Right cardiac atrium (tissue), 5 donors: ENCODE measurements around the gene CPM. TPM values are rescaled to one million over a fixed set of nuclear protein-coding genes. Genes with fewer than 3 reads are reported as not detected.

Experiments
- ATAC-seq, 2 donors: fragments of 200-7000 bp; cut with Tn5 transposase; one replicate each; pipeline versions ENCODE4 v1.8.0 to v1.9.1; 2020; ENCODE audit warnings: moderate library complexity in 2 of 2, mild to moderate bottlenecking in 1 of 2
- DNase-seq, 3 donors: peaks; one replicate each; pipeline ENCODE4 v3.0.0-alpha.2; 2020
- H3K27ac ChIP-seq: one replicate; pipeline ENCODE4 v1.5.1; 2013; ENCODE audit warnings: mild to moderate bottlenecking, low read length, control low read depth, moderate library complexity
- H3K27me3 ChIP-seq: one replicate; pipeline ENCODE4 v1.6.1; 2013; ENCODE audit not compliant: control insufficient read depth, insufficient read depth
- H3K4me1 ChIP-seq: one replicate; pipeline ENCODE4 v1.6.1; 2013; ENCODE audit warnings: low read length; ENCODE audit not compliant: control insufficient read depth, insufficient read depth
- H3K4me3 ChIP-seq: one replicate; pipeline ENCODE4 v1.5.1; 2013; ENCODE audit warnings: low read length, control low read depth
- H3K9me3 ChIP-seq: one replicate; pipeline ENCODE4 v1.6.1; 2013; ENCODE audit warnings: low read length; ENCODE audit not compliant: control insufficient read depth
- WGBS: extraction: QIAGEN DNeasy Blood & Tissue Kit; methylation state at CpG from one replicate; pipeline ENCODE4 v1.1.7; 2013; 5-methylcytosine and 5-hydroxymethylcytosine counted together
- intact Hi-C, 4 donors: fragments of 100-400 bp; cut with DNase I; formaldehyde crosslinking; loops; one replicate each; pipeline versions ENCODE4 v1.11.0 to v1.14.0; 2022 to 2023
- polyA plus RNA-seq: library from polyadenylated mRNA; stranded (reverse); fragments of 200-250 nt; gene quantifications from one replicate; pipeline ENCODE4 v1.2.3, GENCODE V29; 2013
- total RNA-seq, 4 donors: library from RNA; stranded (reverse); fragmentation: NEBNext Ultra II Directional; extraction: Animal tissue kit (Norgen Biotek cat#: 25700); gene quantifications; one replicate each; pipeline ENCODE4 v1.2.1, GENCODE V29; 2021
- donor health status: healthy with polysubstance abuse.
- donor health status: DM: no; HTN: yes; CAD: no.
- donor health status: DM: no; HTN: no; CAD: no.
- donor health status: DM: no; HTN: yes; CAD: no; lungs with severe emphysema.
- donor health status: DM: yes; HTN: yes; CAD: no.

The CPM gene
- total and polyA plus RNA-seq, 5 donors: 5.8 to 14.3 (median 8.4) TPM

GRCh38 chr12:68877583-68877982 lies 55.4 kb downstream of the CPM start:
- Histone ChIP-seq H3K27ac (no peak overlapping the region), H3K4me1 (no peaks in the 10 kb centered on the region), H3K4me3 (no peak overlapping the region), H3K27me3 (no peaks in the 10 kb centered on the region), H3K9me3 (no peaks in the 10 kb centered on the region)
- no peak for ATAC-seq
- 98% methylated on average over 4 of the region's 4 CpGs for WGBS
- intact Hi-C loops: no loop called here
- no peak for DNase-seq

GRCh38 chr12:68876461-68876860 lies 56.5 kb downstream of the CPM start:
- 8% methylated on average over 4 of the region's 4 CpGs for WGBS
- intact Hi-C loops: no loop called here
- Histone ChIP-seq H3K4me1 (no peaks in the 10 kb centered on the region), H3K27me3 (no peaks in the 10 kb centered on the region), H3K27ac (no peak overlapping the region), H3K4me3 (no peak overlapping the region), H3K9me3 (no peaks in the 10 kb centered on the region)
- DNase-seq (no peak), ATAC-seq (no peak)

- DNase-seq: no peak
- intact Hi-C loops: no loop called here
- H3K27ac ChIP-seq: no peak overlapping the region
- H3K4me3 ChIP-seq: no peak overlapping the region
- ATAC-seq: no peak
- WGBS: 98% methylated on average over 4 of the region's 4 CpGs
- no peaks in the 10 kb centered on the region for H3K4me1 ChIP-seq
- no peaks in the 10 kb centered on the region for H3K27me3 ChIP-seq
- no peaks in the 10 kb centered on the region for H3K9me3 ChIP-seq
Measured at GRCh38 chr12:68873316-68873715, 59.7 kb downstream of the CPM start.

- ATAC-seq (no peak), DNase-seq (no peak)
- H3K4me3 ChIP-seq: no peak overlapping the region
- no peaks in the 10 kb centered on the region for H3K4me1 ChIP-seq
- H3K9me3 ChIP-seq: no peaks in the 10 kb centered on the region
- no peaks in the 10 kb centered on the region for H3K27me3 ChIP-seq
- intact Hi-C loops: no loop called here
- no peak overlapping the region for H3K27ac ChIP-seq
- WGBS: 79% methylated on average over 6 of the region's 6 CpGs
Measured at GRCh38 chr12:68871921-68872320, 61.0 kb downstream of the CPM start.

- no peak overlapping the region for H3K4me3 ChIP-seq
- no peaks in the 10 kb centered on the region for H3K4me1 ChIP-seq
- intact Hi-C loops: no loop called here
- ATAC-seq (no peak), DNase-seq (no peak)
- H3K27me3 ChIP-seq: no peaks in the 10 kb centered on the region
- H3K9me3 ChIP-seq: no peaks in the 10 kb centered on the region
- H3K27ac ChIP-seq: no peak overlapping the region
- 82% methylated on average over 8 of the region's 8 CpGs for WGBS
Measured at GRCh38 chr12:68871396-68871795, 61.6 kb downstream of the CPM start.

GRCh38 chr12:68870443-68870842 lies 62.5 kb downstream of the CPM start:
- 81% methylated on average over 6 of the region's 6 CpGs for WGBS
- intact Hi-C loops: no loop called here
- Histone ChIP-seq H3K27me3 (no peaks in the 10 kb centered on the region), H3K4me1 (no peaks in the 10 kb centered on the region), H3K27ac (no peak overlapping the region), H3K9me3 (no peaks in the 10 kb centered on the region), H3K4me3 (no peak overlapping the region)
- ATAC-seq (no peak), DNase-seq (no peak)

GRCh38 chr12:68870011-68870410 lies 63.0 kb downstream of the CPM start:
- 87% methylated on average over 5 of the region's 5 CpGs for WGBS
- ATAC-seq (no peak), DNase-seq (no peak)
- intact Hi-C loops: no loop called here
- Histone ChIP-seq H3K4me1 (no peaks in the 10 kb centered on the region), H3K4me3 (no peak overlapping the region), H3K9me3 (no peaks in the 10 kb centered on the region), H3K27me3 (no peaks in the 10 kb centered on the region), H3K27ac (no peak overlapping the region)

- no peak for ATAC-seq
- no peaks in the 10 kb centered on the region for H3K4me1 ChIP-seq
Measured at GRCh38 chr12:68868043-68868790, 64.8 kb downstream of the CPM start.

GRCh38 chr12:68867606-68868005 lies 65.4 kb downstream of the CPM start:
- Histone ChIP-seq H3K4me3 (no peak overlapping the region), H3K9me3 (no peaks in the 10 kb centered on the region), H3K4me1 (no peaks in the 10 kb centered on the region), H3K27me3 (no peaks in the 10 kb centered on the region), H3K27ac (no peak overlapping the region)
- WGBS: 87% methylated on average over 5 of the region's 5 CpGs
- intact Hi-C loops: loop anchor here (5.0 to 10.0 kb wide), 3 partner anchors 197 to 207 kb away; no protein-coding TSS in a partner anchor
- no peak for ATAC-seq
- no peak for DNase-seq

More at GRCh38 chr12:68868043-68868790, 64.8 kb downstream of the CPM start:
- Histone ChIP-seq H3K9me3 (no peaks in the 10 kb centered on the region), H3K27ac (no peak overlapping the region), H3K4me3 (no peak overlapping the region), H3K27me3 (no peaks in the 10 kb centered on the region)
- DNase-seq: no peak
- 70% methylated on average over 10 of the region's 10 CpGs for WGBS
- intact Hi-C loops: loop anchor here (5.0 to 10.0 kb wide), 3 partner anchors 197 to 207 kb away; no protein-coding TSS in a partner anchor

GRCh38 chr12:68866950-68867349 lies 66.0 kb downstream of the CPM start:
- no peak overlapping the region for H3K27ac ChIP-seq
- no peak overlapping the region for H3K4me3 ChIP-seq
- DNase-seq (no peak), ATAC-seq (no peak)
- WGBS: 56% methylated on average over 6 of the region's 6 CpGs
- intact Hi-C loops: loop anchor here (5.0 to 10.0 kb wide), 3 partner anchors 198 to 208 kb away; no protein-coding TSS in a partner anchor
- no peaks in the 10 kb centered on the region for H3K4me1 ChIP-seq
- H3K9me3 ChIP-seq: no peaks in the 10 kb centered on the region
- no peaks in the 10 kb centered on the region for H3K27me3 ChIP-seq

- no peak for DNase-seq
- no peaks in the 10 kb centered on the region for H3K27me3 ChIP-seq
- 54% methylated on average over 9 of the region's 9 CpGs for WGBS
- H3K4me1 ChIP-seq: no peaks in the 10 kb centered on the region
- ATAC-seq: no peak
- intact Hi-C loops: loop anchor here (5.0 to 10.0 kb wide), 3 partner anchors 199 to 209 kb away; no protein-coding TSS in a partner anchor
- H3K9me3 ChIP-seq: no peaks in the 10 kb centered on the region
- no peak overlapping the region for H3K27ac ChIP-seq
- no peak overlapping the region for H3K4me3 ChIP-seq
Measured at GRCh38 chr12:68865399-68866164, 67.4 kb downstream of the CPM start.
